Fibroblast of peridontal ligament (primary cell): ENCODE data around the gene GRK1.
"Not testable (repeated sequence)": the region's sequence is repeated elsewhere in the genome, so short reads cannot be mapped to it uniquely, and the experiment has no call there.

Experiments
- DNase-seq: peaks from one replicate; pipeline ENCODE4 v3.0.0-alpha.2; 2010; ENCODE audit errors: extremely low read depth

Gene GRK1

DNA sequence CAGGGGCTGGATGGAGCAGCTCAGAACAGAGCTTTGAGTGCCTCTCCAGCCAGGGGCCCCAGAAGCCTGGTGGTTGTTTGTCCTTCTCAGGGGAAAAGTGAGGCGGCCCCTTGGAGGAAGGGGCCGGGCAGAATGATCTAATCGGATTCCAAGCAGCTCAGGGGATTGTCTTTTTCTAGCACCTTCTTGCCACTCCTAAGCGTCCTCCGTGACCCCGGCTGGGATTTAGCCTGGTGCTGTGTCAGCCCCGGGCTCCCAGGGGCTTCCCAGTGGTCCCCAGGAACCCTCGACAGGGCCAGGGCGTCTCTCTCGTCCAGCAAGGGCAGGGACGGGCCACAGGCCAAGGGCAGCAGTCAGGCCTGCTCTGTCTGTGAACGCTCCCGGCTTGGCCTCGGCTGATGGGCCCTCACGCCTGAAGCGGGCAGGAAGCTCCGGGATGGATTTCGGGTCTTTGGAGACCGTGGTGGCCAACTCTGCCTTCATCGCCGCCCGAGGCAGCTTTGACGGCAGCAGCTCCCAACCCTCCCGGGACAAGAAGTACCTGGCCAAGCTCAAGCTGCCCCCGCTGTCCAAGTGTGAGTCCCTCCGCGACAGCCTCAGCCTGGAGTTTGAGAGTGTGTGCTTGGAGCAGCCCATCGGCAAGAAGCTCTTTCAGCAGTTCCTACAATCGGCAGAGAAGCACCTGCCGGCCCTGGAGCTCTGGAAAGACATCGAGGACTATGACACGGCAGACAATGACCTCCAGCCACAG, at the start of gene GRK1:
Gene GRK1, plus strand, starts transcription at position 269 of the 751 bp plus-strand sequence. Its CDS starts 168 bp downstream, at position 437.
- DNase-seq, result no peak

DNA sequence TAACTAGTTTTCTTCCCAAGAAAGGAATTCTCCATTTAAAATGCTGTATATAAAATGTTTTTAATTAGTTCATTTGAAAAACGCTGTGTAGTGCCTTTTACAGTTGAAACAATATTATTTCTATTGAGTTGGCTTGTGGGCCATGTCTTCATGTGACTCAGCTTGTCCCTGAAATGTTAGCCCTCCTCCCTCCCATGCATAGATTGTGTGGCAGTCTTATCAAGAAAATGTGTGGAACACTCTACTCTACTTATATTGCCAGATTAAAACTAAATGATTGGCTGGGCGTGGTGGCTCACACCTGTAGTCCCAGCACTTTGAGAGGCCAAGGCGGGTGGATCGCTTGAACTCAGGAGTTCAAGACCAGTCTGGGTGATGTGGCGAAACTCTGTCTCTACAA, 49.1 kb upstream of the GRK1 start:
- no peak for DNase-seq

DNA sequence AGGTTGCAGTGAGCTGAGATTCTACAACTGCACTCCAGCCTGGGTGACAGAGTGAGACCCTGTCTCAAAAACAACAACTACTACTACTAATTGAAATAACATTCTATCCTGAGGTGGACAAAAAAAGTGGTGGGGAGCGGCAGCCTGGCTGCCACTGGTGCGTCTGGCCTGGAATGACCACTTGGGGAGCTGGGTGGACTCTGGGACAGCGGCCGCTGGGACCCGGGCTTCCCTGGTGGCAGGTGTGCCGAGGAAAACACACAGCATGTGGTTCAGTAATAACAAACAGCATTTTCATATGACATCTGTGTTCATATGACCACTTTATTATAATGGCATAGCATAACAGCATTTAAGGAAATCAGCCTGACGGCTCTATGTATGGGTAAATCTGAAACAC, 48.6 kb upstream of the GRK1 start:
- DNase-seq, result no peak

DNA sequence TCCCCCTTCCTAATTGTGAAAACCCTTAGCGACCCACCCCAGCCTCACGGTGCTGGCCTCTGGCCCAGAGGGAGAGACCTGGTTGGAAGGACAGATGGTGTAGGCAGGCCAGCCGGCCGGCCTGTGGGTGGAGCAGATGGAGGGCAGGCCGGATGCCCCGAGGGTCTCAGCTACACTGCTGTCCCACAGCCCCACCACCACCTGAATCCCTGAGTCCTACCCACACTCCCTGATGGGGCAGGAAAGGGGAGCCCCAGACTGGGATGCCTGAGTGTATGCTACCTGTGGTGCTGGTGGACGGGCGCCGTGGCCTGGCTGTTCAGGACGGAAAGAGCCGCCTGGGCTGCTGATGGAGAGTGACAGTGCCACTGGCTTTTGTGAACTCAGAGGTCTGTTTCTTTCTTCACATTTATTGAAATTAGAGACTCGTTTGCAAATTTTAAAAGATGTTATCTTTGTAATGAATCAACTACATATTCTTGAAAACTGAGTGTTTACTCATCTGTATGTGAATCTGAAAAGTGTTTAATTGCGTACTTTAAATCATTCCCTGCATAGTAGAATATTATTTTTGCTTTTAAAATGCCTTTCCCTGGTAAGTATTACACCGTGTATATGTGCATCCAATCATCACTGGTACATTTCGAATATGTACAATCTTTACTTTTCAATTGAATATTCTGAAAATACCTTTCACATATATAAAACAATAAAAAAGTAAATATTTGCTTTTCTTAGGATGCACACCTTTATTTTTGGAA, 46.8 kb upstream of the GRK1 start:
- DNase-seq, result no peak

DNA sequence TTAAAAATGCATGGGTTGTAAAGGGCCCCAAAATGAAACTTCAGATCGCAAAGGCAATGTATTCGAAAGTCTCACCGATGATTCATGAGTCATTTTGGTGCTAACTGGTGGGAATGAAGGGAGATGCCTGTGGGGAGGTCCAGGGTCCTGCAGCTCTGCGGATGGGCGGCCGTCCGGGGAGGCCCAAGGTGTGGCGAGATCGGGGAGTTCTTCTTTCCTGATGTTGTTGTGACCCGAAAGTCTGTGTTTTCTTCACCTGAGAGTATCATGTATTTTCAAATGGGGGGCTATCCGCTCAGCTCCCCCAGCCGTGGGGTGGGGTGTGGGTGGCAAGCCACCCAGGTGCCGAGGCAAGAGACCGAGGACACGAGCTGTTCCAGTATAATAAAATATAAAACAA, 46.0 kb upstream of the GRK1 start:
- DNase-seq, result no peak

DNA sequence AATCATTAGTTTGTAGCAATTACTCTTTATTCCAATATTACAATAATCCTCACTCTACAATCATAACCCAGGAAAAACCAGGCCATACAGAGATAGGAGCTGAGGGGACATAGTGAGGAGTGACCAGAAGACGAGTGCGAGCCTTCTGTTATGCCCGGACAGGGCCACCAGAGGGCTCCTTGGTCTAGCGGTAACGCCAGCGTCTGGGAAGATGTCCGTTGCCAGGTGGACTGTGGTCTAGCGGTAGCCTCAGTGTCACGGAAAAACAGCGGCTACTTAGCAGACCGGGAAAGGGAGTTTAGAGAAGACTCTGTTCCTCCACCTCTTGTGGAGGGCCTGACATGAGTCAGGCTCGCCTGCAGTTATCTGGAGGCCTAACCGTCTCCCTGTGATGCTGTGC, 45.5 kb upstream of the GRK1 start:
- DNase-seq, result not testable (repeated sequence)

DNA sequence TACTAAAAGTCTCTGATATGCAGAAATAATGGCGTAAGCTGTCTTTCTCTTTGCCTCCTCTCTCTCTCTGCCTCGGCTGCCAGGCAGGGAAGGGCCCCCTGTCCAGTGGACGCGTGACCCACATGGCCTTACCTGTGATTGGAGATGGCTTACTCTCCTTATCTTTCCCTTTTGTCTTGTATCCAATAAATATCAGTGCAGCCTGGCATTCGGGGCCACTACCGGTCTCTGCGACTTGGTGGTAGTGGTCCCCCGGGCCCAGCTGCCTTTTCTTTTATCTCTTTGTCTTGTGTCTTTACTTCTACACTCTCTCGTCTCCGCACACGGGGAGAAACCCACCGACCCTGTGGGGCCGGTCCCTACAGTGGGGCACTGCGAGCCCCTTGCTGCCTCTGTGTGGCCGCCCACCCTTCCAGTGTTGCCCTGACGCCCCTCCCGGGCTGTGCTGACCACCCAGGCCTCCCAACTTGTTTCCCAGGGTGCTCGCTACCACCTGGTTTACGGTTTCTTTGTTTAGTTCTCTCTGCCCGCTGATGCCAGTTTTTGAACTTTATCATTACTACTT, 45.0 kb upstream of the GRK1 start:
- not testable (repeated sequence) for DNase-seq

DNA sequence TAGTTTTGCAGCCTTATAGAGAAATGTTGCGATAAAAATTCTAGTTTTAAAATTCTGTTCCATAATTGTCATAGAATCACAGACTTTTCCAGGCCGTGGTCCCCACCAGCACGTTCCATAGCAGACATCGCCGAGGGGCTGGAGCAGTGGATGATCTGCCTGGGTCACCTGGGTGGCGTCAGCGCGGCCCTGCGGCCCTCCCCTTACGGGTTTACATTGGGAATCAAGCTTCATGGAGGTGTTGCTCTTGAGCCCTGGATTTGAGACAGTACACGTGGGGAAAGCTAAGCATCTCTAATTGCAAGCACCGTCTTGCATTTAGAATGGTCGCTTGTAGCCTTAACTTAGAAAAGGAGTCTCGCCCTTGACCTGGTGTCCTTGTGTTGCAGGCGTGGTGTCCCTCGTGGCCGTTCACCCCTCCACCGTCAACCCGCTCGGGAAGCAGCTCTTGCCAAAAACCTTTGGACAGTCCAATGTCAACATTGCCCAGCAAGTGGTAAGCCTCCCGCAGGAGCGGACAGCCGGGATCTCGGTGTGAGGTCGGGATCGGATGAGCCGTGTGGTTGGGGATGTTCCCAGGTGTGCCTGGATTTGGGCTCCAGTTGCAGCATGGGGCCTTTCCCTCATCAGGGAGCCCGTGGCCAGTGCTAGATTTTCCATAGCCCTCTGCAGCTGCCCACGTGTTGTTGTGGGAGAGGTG, 44.1 kb upstream of the GRK1 start:
- DNase-seq, result no peak

DNA sequence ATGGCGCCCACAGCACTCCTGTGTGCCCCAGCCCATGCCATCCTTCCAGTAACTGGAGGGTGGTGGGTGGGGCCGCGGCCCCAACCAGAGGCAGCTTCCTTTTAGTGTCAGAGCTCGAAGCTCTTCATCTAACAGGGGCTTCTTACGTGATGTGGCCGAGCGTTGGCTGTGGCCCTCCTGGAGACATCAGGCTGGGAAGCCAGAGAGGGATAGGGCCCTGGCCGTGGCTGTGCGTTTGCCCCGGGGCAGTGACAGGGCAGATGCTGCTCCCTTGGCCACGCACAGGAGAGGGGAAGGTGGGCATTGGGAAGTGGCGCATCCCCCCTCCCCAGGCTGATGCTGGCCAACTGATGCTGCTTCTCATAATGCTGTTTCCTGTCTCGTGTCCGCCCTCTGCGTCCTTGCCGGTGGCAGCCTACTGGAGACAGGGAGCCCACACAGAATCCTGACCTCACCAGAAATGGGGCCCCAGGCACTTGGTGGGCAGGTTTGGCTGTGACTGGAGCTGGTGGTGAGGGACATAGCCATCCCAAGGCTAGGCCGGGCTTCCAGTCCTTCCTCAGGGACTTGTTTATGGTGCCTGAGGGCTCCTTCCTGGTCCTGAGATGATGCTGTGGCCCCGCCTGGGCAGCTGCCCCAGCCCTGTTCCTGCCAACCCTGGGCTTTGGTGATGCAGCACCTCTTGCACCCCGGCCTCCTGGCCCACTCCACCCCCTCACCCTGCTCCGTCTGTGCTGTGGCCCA, 43.4 kb upstream of the GRK1 start:
- no peak for DNase-seq

DNA sequence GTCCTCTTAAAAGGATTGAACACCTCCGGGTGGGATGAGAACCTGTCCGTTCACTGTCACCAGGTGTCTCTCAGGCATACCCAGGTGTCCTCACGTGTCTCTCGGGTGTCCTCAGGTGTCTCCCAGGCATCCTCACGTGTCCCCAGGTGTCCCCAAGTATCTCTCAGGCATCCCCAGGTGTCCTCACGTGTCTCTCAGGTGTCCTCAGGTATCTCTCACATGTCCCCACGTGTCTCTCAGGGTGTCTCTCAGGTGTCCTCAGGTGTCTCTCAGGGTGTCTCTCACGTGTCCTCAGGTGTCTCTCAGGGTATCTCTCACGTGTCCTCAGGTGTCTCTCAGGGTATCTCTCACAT, 42.8 kb upstream of the GRK1 start:
- DNase-seq, result no peak

DNA sequence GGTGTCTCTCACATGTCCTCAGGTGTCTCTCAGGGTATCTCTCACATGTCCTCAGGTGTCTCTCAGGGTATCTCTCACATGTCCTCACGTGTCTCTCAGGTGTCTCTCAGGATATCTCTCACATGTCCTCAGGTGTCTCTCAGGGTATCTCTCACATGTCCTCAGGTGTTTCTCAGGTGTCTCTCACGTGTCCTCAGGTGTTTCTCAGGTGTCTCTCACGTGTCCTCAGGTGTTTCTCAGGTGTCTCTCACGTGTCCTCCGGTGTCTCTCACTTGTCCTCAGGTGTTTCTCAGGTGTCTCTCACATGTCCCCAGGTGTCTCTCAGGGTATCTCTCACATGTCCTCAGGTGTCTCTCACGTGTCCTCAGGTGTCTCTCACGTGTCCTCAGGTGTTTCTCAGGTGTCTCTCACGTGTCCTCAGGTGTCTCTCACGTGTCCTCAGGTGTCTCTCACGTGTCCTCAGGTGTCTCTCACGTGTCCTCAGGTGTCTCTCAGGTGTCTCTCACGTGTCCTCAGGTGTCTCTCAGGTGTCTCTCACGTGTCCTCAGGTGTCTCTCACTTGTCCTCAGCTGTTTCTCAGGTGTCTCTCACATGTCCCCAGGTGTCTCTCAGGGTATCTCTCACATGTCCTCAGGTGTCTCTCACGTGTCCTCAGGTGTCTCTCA, 42.2 kb upstream of the GRK1 start:
- not testable (repeated sequence) for DNase-seq

DNA sequence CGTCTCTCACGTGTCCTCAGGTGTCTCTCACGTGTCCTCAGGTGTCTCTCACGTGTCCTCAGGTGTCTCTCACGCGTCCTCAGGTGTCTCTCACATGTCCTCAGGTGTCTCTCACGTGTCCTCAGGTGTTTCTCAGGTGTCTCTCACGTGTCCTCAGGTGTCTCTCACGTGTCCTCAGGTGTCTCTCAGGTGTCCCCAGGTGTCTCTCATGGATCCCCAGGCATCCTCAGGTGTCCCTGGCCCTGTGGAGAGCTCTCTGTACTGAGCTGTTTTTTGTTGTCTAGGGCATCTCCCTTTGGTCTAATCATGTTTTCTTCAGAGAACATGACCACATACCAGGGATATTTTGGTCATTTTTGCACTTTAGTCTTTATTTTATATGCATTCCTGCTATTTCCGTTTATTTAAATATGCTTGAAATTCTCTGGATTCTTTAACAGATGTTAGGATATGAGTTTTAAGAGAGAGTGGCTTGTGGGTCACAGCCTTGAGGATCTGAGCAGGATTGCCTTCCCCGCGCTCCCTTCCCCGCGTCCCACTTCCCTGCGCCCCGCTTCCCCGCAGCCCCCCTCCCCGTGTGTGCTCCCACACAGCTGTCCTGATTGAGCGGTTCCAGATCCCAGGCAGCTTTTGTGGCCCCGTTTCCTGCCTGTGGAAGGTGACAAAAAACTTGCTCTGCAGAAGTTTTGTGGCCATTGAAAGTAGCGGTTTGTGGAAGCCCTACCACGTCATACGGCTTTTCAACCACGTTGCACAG, 40.9 kb upstream of the GRK1 start:
- peak; percentile 60 for DNase-seq

DNA sequence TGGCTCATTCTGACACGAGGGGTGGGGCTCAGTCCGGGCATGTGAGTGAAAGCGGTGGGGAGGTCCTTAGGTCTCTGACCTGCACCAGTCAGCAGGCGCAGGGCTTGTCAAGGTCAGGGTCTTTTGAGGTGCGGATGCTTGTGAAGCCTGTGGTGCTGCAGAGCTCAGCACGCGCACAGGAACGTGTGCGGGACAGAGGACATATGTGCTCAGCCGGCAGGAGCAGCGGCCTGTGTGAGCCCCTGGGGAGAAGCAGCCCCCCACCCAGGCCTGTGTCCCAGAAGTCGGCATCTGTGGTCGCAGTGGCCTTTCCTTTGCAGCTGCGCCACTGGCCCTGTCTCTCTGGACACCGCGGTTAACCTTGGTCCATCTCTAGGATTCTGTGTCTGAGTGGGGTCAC, 39.9 kb upstream of the GRK1 start:
- DNase-seq, result no peak

DNA sequence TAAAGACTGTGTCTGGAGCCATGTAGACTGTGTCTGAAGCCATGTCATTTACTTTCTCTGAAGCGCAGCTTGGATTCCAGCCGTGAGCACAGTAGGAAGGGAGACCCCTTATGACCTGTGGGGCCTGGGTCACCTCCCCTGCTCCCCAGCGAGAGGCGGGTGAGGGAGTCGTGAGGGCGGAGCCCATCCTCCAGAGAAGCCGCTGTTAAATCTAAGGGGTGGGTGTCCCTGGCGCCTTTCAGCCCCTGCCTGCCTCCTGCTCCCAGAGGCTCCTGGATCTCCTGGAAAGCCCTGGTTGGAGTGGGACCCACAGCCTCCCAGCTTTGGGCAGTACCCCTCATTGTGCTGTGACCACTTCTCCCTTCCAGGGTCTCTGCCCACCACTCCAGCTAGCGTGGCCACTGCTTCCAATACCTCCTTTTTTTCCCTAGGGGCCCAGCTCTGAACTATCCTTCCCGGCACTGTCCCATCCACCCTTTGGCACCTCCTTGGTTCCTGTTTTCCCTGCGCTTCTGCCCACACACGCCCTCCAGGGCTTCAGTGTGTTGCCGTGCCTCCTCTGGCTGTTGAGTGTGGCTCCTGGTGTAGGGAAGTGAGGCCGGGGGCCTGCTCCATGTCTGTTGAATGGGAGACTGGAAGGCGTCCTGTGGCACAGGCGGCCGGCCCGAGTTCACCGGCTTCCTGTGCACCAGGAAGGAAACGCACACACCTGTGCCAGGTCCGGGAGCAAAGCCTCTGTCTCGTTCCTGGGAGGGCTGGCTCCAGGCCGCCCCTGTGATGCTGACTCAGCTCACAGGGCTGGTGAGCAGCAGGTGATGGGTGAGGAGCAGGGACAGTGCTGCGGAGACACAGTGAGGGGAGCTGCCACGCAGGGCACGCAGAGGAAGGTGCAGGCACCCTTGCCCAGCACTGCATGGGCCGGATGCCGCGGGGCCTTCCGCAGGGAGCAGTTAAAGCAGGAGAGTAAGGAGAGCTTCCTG, 38.4 kb upstream of the GRK1 start:
- no peak for DNase-seq

DNA sequence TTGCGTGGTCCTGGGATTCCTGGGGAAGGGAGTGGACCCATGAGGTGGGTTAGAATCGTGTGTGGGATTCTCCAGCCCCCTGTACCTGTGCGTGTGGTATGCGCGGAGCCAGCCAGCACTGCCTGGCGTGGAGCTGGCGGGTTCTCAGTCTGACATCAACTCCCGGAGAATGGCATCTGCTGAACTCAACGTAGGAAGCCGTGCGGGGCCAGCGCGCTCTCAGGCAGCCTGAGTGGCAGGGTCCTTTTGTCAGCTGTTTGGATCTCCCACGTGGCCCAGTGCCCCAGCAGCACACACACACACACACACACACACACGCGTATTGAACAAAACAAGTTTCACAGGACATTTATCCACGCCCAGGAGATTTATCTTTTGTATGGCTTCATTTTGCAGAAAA, 37.2 kb upstream of the GRK1 start:
- no peak for DNase-seq

DNA sequence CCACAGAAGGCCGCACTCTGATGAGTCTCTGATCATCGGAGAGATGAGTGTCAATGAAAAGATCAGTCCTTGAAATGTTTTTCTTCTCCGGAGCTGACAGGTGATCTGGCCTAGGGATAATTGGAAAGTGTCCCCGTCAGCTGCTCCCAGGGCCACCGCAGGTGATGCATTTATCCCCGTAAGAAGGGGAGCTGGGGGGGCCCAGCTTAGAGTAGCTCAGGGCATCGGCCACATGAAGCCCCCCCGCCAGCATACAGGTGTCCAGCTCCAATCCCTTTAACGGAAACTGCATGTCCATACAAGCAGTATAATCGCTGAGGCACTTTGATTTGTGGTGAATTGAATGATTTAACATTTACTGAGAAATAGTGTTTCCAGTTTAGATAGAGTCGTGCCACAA, 36.7 kb upstream of the GRK1 start:
- DNase-seq, result no peak

DNA sequence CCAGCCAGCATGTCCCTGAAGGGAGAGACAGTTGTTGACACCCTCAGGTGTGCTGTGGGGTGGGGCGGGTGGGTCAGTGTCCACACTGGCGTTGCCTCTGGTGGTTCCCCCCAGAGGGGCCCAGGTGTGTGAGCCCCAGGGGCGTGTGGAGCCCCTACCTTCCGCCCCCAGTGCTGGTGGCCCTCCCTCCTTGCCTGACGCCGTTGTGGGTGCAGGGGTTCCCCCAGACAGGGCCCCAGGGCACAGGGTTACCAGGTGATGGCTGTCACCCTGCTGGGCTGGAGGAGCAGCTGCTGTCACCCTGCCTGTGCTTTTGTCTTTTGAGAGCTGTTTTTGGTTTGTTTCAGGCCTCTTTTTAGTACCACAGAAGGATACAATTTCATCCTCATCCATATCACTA, 36.2 kb upstream of the GRK1 start:
- DNase-seq, result no peak

DNA sequence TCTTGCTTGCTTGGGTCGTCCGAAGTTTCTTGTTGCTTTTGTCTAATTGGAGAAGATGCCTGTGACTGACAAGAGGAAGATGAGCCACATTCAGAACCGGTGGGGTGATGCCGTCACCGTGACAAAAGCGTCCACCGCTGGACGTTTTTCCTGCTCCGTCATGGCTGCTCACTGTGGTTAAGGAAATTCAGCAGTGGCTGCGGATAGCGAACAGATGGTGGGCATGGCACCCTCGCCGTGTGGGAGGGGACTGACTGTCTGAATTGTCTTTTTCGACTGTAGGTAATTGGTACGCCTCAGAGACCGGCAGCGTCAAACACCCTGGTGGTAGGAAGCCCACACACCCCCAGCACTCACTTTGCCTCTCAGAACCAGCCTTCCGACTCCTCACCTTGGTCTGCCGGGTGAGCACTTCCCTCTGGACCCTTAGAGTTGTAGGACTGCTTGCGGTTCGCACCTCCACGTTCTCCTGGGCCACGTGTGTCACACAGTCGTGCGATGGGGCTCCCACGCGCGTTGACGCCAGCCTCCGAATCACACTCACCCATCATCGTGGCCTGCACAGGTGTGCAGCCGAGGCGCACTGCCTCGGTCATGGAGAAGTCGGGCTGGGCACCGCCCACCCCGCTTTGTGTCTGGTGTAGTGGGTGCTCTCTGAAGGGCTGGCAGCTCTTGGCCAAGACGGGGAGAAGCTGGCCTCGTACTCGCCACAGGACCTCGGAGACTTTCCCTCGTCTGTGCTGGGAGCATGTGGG, 35.5 kb upstream of the GRK1 start:
- no peak for DNase-seq
